IMR-90 (cell line): ENCODE measurements around the gene SCARF1. TPM values are rescaled to one million over a fixed set of nuclear protein-coding genes. Genes with fewer than 3 reads are reported as not detected.

Experiments
- ATAC-seq: fragments of 200-7000 bp; cut with Tn5 transposase; 2 replicates; pipeline ENCODE4 v1.9.1; 2020; ENCODE audit warnings: low read depth, mild to moderate bottlenecking, moderate library complexity
- Bru-seq: library from RNA; stranded (reverse); fragments of 400-500 nt; gene quantifications from one replicate; lab custom pipeline; 2021; lab: Mats Ljungman, UMichigan
- BruChase-seq, 2 experiments: library from RNA; stranded (reverse); fragments of 400-500 nt; gene quantifications; one replicate each; lab custom pipeline; 2021; lab: Mats Ljungman, UMichigan
- BruUV-seq: library from RNA; stranded (reverse); fragments of 400-500 nt; replicated peaks from 2 replicates; lab custom pipeline; 2021; lab: Mats Ljungman, UMichigan
- CTCF ChIA-PET: fragments of 300-600 bp; formaldehyde crosslinking; extraction: SDS; loops from one replicate; lab custom pipeline; 2021; ENCODE audit warnings: antibody characterized with exemption; lab: Yijun Ruan, JAX
- POLR2A ChIA-PET: fragments of 300-600 bp; sonication (Branson Sonifier 250); formaldehyde crosslinking; loops from one replicate; lab custom pipeline; 2022; ENCODE audit warnings: antibody characterized with exemption; ENCODE audit not compliant: unreplicated experiment; lab: Charles Lee
- DNase-seq: peaks from one replicate; pipeline ENCODE4 v3.0.0; 2013
- H2AFZ ChIP-seq: replicated peaks from 2 replicates; pipeline ENCODE3; 2013; ENCODE audit warnings: low read length, mild to moderate bottlenecking; ENCODE audit not compliant: poor library complexity
- H2AK5ac ChIP-seq: 2 replicates; pipeline ENCODE4 v1.6.1; 2013; ENCODE audit warnings: low read depth, low read length, inconsistent platforms
- H2AK9ac ChIP-seq: replicated peaks from 2 replicates; pipeline ENCODE3; 2013; ENCODE audit warnings: mild to moderate bottlenecking, low read depth, low read length, moderate library complexity; ENCODE audit not compliant: poor library complexity
- H2BK120ac ChIP-seq: 2 replicates; pipeline ENCODE4 v1.6.1; 2013; ENCODE audit warnings: low read depth, low read length, inconsistent platforms
- H2BK15ac ChIP-seq: 3 replicates; pipeline ENCODE4 v1.6.1; 2013; ENCODE audit warnings: low read depth, low read length, inconsistent platforms
- H2BK20ac ChIP-seq: 2 replicates; pipeline ENCODE4 v1.6.1; 2013; ENCODE audit warnings: low read depth, mild to moderate bottlenecking, inconsistent platforms, low read length, moderate library complexity
- H2BK5ac ChIP-seq: 2 replicates; pipeline ENCODE4 v1.6.1; 2013; ENCODE audit warnings: mild to moderate bottlenecking, low read depth, low read length, inconsistent platforms; ENCODE audit not compliant: poor library complexity, severe bottlenecking
- H3K14ac ChIP-seq: replicated peaks from 2 replicates; pipeline ENCODE4 v1.6.1; 2013; ENCODE audit warnings: low read depth, low read length, inconsistent platforms
- H3K18ac ChIP-seq: 2 replicates; pipeline ENCODE4 v1.6.1; 2013; ENCODE audit warnings: low read depth, low read length, control low read depth
- H3K23ac ChIP-seq: 2 replicates; pipeline ENCODE4 v1.6.1; 2013; ENCODE audit warnings: low read depth, low read length, inconsistent platforms
- H3K27ac ChIP-seq: 2 replicates; pipeline ENCODE4 v1.5.1; 2013; ENCODE audit warnings: mild to moderate bottlenecking, control low read depth, low read length; ENCODE audit not compliant: insufficient read depth
- H3K27me3 ChIP-seq: 2 replicates; pipeline ENCODE4 v1.6.1; 2013; ENCODE audit warnings: low read length; ENCODE audit not compliant: control insufficient read depth, insufficient read depth
- H3K36me3 ChIP-seq: 2 replicates; pipeline ENCODE4 v1.6.1; 2013; ENCODE audit warnings: low read length, mixed read lengths; ENCODE audit not compliant: control insufficient read depth, insufficient read depth
- H3K4ac ChIP-seq: 2 replicates; pipeline ENCODE4 v1.6.1; 2013; ENCODE audit warnings: low read depth, low read length, inconsistent platforms
- H3K4me1 ChIP-seq: 2 replicates; pipeline ENCODE4 v1.6.1; 2013; ENCODE audit warnings: low read length, mixed read lengths; ENCODE audit not compliant: control insufficient read depth, insufficient read depth
- H3K4me2 ChIP-seq: 2 replicates; pipeline ENCODE4 v1.6.1; 2013; ENCODE audit warnings: low read depth, mild to moderate bottlenecking, control low read depth, low read length, moderate library complexity
- H3K4me3 ChIP-seq: 2 replicates; pipeline ENCODE4 v1.5.1; 2013; ENCODE audit warnings: low read depth, mild to moderate bottlenecking, control low read depth, low read length, moderate library complexity; ENCODE audit not compliant: insufficient read depth
- H3K56ac ChIP-seq: 2 replicates; pipeline ENCODE4 v1.6.1; 2013; ENCODE audit warnings: low read length, inconsistent platforms; ENCODE audit not compliant: insufficient read depth; ENCODE audit errors: extremely low read depth
- H3K79me1 ChIP-seq, 2 experiments: 2 replicates each; pipeline ENCODE4 v1.6.1; 2013; ENCODE audit warnings: low read length in 2 of 2, inconsistent platforms in 1 of 2, low read depth in 1 of 2
- H3K9ac ChIP-seq: 2 replicates; pipeline ENCODE4 v1.6.1; 2013; ENCODE audit warnings: low read depth, low read length, control low read depth
- H3K9me1 ChIP-seq: 2 replicates; pipeline ENCODE4 v1.6.1; 2013; ENCODE audit warnings: low read length, inconsistent platforms; ENCODE audit not compliant: insufficient read depth
- H3K9me3 ChIP-seq: 2 replicates; pipeline ENCODE4 v1.6.1; 2013; ENCODE audit warnings: low read length; ENCODE audit not compliant: control insufficient read depth, insufficient read depth
- H4K20me1 ChIP-seq: 2 replicates; pipeline ENCODE4 v1.6.1; 2013; ENCODE audit warnings: low read length, inconsistent platforms; ENCODE audit not compliant: insufficient read depth
- H4K5ac ChIP-seq: 2 replicates; pipeline ENCODE4 v1.6.1; 2013; ENCODE audit warnings: mild to moderate bottlenecking, low read depth, low read length, control low read depth
- H4K8ac ChIP-seq, 2 experiments: 2 replicates each; pipeline ENCODE4 v1.6.1; 2013; ENCODE audit warnings: low read depth in 2 of 2, low read length in 2 of 2, control low read depth in 1 of 2, inconsistent platforms in 1 of 2
- H4K91ac ChIP-seq: 2 replicates; pipeline ENCODE4 v1.6.1; 2013; ENCODE audit warnings: low read depth, low read length, inconsistent platforms; ENCODE audit not compliant: insufficient read depth
- CEBPB ChIP-seq: IDR thresholded peaks from 2 replicates; pipeline ENCODE4 v1.6.1; 2012; ENCODE audit warnings: low read depth, low read length, improper control_type of control experiment
- CHD1 ChIP-seq: IDR thresholded peaks from 2 replicates; pipeline ENCODE4 v1.6.1; 2012; ENCODE audit warnings: low read depth, low read length, improper control_type of control experiment
- FOS ChIP-seq: fragments of 150-350 bp; IDR thresholded peaks from 2 replicates; pipeline ENCODE4 v1.6.1; 2016; ENCODE audit warnings: low read depth, low read length
- MAFK ChIP-seq: IDR thresholded peaks from 2 replicates; pipeline ENCODE4 v1.6.1; 2012; ENCODE audit warnings: low read depth, low read length, improper control_type of control experiment
- MAZ ChIP-seq: IDR thresholded peaks from 2 replicates; pipeline ENCODE4 v1.6.1; 2012; ENCODE audit warnings: low read depth, mild to moderate bottlenecking, low read length, improper control_type of control experiment, moderate library complexity, borderline replicate concordance
- MXI1 ChIP-seq: IDR thresholded peaks from 2 replicates; pipeline ENCODE4 v1.6.1; 2012; ENCODE audit warnings: low read depth, mild to moderate bottlenecking, low read length, moderate library complexity, borderline replicate concordance
- RAD21 ChIP-seq: IDR thresholded peaks from 2 replicates; pipeline ENCODE4 v1.6.1; 2012; ENCODE audit warnings: low read length, improper control_type of control experiment
- RCOR1 ChIP-seq: IDR thresholded peaks from 2 replicates; pipeline ENCODE4 v1.6.1; 2012; ENCODE audit warnings: mild to moderate bottlenecking, low read length, improper control_type of control experiment; ENCODE audit not compliant: insufficient replicate concordance
- RFX5 ChIP-seq: IDR thresholded peaks from 2 replicates; pipeline ENCODE4 v1.8.0; 2012; ENCODE audit warnings: low read depth, mild to moderate bottlenecking, low read length, moderate library complexity
- SMC3 ChIP-seq: fragments of 150-350 bp; IDR thresholded peaks from 2 replicates; pipeline ENCODE4 v1.6.1; 2016; ENCODE audit warnings: low read depth, mild to moderate bottlenecking, antibody characterized with exemption, low read length, moderate library complexity
- WGBS, 2 experiments: methylation state at CpG; one replicate each; pipeline versions ENCODE4 v1.1.5 to v1.1.7; 2013; ENCODE audit warnings: missing lambda C conversion rate in 2 of 2; ENCODE audit not compliant: insufficient read length in 1 of 2; ENCODE audit errors: extremely low coverage in 2 of 2; 5-methylcytosine and 5-hydroxymethylcytosine counted together
- dilution Hi-C: fragments of 300-500 bp; cut with HindIII; formaldehyde crosslinking; loops from one replicate; pipeline ENCODE4 v1.14.3; 2018; ENCODE audit warnings: low sequenced_read_pairs; ENCODE audit not compliant: unreplicated experiment
- in situ Hi-C: fragments of 300-500 bp; cut with MboI; formaldehyde crosslinking; loops from 3 replicates; pipeline ENCODE4 v1.14.3; 2019; ENCODE audit warnings: low sequenced_read_pairs, inconsistent platforms, mixed read lengths
- intact Hi-C: fragments of 100-400 bp; cut with micrococcal nuclease; formaldehyde crosslinking; loops from 2 replicates; pipeline ENCODE4 v1.10.0; 2022
- long read RNA-seq: library from polyadenylated mRNA; unstranded; transcript quantifications from one replicate; pipeline ENCODE4 v2.0.0, GENCODE V29; 2021; ENCODE audit not compliant: unreplicated experiment
- polyA plus RNA-seq, 3 experiments: library from polyadenylated mRNA; depleted of rRNA; stranded (reverse); fragments of >200 nt; gene quantifications; 2 replicates each; pipeline ENCODE4 v1.2.3, GENCODE V29; 2012; ENCODE audit warnings: low replicate concordance in 1 of 3
- total RNA-seq: library from RNA; depleted of rRNA; stranded (reverse); fragments of >200 nt; gene quantifications from 2 replicates; pipeline ENCODE4 v1.2.3, GENCODE V29; 2012; rRNA removed

Gene SCARF1, protein sequence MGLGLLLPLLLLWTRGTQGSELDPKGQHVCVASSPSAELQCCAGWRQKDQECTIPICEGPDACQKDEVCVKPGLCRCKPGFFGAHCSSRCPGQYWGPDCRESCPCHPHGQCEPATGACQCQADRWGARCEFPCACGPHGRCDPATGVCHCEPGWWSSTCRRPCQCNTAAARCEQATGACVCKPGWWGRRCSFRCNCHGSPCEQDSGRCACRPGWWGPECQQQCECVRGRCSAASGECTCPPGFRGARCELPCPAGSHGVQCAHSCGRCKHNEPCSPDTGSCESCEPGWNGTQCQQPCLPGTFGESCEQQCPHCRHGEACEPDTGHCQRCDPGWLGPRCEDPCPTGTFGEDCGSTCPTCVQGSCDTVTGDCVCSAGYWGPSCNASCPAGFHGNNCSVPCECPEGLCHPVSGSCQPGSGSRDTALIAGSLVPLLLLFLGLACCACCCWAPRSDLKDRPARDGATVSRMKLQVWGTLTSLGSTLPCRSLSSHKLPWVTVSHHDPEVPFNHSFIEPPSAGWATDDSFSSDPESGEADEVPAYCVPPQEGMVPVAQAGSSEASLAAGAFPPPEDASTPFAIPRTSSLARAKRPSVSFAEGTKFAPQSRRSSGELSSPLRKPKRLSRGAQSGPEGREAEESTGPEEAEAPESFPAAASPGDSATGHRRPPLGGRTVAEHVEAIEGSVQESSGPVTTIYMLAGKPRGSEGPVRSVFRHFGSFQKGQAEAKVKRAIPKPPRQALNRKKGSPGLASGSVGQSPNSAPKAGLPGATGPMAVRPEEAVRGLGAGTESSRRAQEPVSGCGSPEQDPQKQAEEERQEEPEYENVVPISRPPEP
- 0.18 and 0.28 TPM in 2 replicates for total RNA-seq
- 0.34 and 0.43 TPM in 2 replicates for polyA plus RNA-seq (2012; rRNA removed)
- polyA plus RNA-seq (2012; cell fraction: cytosol; rRNA removed) = 0.13 and 0.40 TPM in 2 replicates
- 2.4 and 4.2 TPM in 2 replicates for polyA plus RNA-seq (2012; cell fraction: nucleus; rRNA removed; ENCODE audit: low replicate concordance)
- Bru-seq, nascent RNA = percentile 30 among the genes with signal in this experiment
- BruChase-seq, experiment 1, labeled RNA remaining after a 6-hour chase = percentile 32 among the genes with signal in this experiment
- percentile 30 among the genes with signal in this experiment for BruChase-seq, experiment 2, labeled RNA remaining after a 2-hour chase
- long read RNA-seq, partial matches to known transcripts = 1 of 3 reads
- long read RNA-seq, other reads (novel, unspliced or antisense) = 1 of 3 reads

DNA sequence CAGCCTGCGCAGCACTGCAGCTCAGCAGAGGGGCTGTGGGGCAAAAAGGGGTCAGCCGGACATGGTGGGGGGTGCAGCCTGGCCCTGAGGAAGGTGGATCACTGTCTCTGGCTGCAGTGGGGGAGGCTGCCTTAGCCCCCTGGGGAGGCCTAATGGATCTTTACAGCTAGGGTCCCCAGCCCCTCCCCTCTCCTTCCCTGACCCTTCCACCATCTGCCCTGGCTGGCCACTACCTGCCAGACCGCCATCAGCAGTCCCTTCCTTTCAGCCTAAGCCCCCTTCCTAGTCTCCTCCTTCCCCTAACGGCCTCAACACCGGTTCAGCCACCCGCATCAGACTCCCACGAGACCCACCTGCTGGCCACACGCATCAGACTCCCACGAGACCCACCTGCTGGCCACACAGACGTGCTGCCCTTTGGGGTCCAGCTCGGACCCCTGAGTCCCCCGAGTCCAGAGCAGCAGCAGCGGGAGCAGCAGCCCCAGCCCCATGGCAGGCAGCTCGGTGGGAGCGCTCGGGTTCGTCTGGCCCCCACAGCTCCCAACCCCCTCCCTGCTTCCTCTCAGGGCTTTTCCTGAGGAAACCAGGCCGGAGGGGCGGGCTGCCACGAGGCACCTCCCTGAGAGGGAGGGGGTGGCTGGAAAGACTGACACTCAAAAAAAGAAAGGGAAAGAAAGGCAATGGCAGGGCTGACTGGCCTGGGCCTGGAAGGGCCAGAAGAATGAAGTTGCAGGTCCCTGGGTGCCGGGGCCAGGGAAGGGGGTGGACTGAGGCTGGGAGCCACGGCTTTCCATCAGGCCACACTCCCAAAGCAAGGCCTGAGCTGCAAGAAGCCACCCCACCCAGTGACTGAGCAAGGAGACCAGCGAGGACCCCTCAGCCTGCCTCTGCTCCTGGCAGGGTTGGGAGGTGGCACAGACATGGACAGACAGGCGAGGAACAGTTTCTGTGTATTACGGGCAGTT is at the start of gene SCARF1:
TSS of gene SCARF1 (minus strand) at position 526 of the 965 bp plus-strand sequence. CDS start at position 491, 35 bp downstream.
- Histone ChIP-seq H4K8ac (peak within 1 kb of the TSS in 1 of 2 experiments; percentile 85; a peak in 1 of 4 replicates), H4K5ac (no peak within 1 kb of the TSS), H3K9me3 (no peaks in the 10 kb centered on the region), H2AK5ac (peak within 1 kb of the TSS; percentile 61), H2BK20ac (no peak within 1 kb of the TSS), H3K9ac (no peak within 1 kb of the TSS), H2BK15ac (no peak within 1 kb of the TSS), H3K9me1 (peaks cover 14% of the 10 kb centered on the region), H3K4me2 (no peak within 1 kb of the TSS), H3K4ac (peak within 1 kb of the TSS; percentile 43; the same call in 1 of the 2 replicates), H3K14ac (no peak within 1 kb of the TSS; the same call in 1 of the 2 replicates), H3K4me3 (no peak within 1 kb of the TSS), H3K4me1 (peaks cover 30% of the 10 kb centered on the region), H4K91ac (peak within 1 kb of the TSS; percentile 55; the same call in 1 of the 2 replicates), H3K27ac (no peak within 1 kb of the TSS), H2BK5ac (peak within 1 kb of the TSS; percentile 7), H4K20me1 (peaks cover 17% of the 10 kb centered on the region), H3K27me3 (no peaks in the 10 kb centered on the region; the same call in 1 of the 2 replicates), H3K18ac (no peak within 1 kb of the TSS), H3K79me1 (no peaks in the 10 kb centered on the region), H3K36me3 (peaks cover 3% of the 10 kb centered on the region; the same call in 1 of the 2 replicates), H2AFZ (peak within 1 kb of the TSS; percentile 75), H2AK9ac (peak within 1 kb of the TSS; percentile 42), H2BK120ac (peak within 1 kb of the TSS; percentile 40), H3K23ac (no peak within 1 kb of the TSS), H3K56ac (no peak within 1 kb of the TSS)
- TF ChIP-seq MXI1 = no peak
- TF ChIP-seq CEBPB = no peak
- TF ChIP-seq SMC3 = no peak
- no peak for TF ChIP-seq RCOR1
- TF ChIP-seq MAFK = no peak
- TF ChIP-seq CHD1 = no peak
- no peak for TF ChIP-seq FOS
- no peak for TF ChIP-seq MAZ
- TF ChIP-seq RAD21 = no peak
- TF ChIP-seq RFX5 = no peak
- BruUV-seq = no TSS peak
- dilution Hi-C loops (no loop called here), in situ Hi-C loops (loop anchor here (5.0 kb wide), 1 partner anchor 68 kb away; no protein-coding TSS in a partner anchor), intact Hi-C loops (loop anchor here (5.0 kb wide), 1 partner anchor 388 kb away; no protein-coding TSS in a partner anchor)
- 92% methylated on average over 9 of the region's 25 CpGs; no CpG with 5 or more reads in 1 of the 2 experiments for WGBS, 2 experiments
- ATAC-seq = no peak
- ChIA-PET CTCF (interaction anchor here (0.6 kb wide), 1 partner anchor 30 kb away, joined by 4 read pairs; no protein-coding TSS in a partner anchor), POLR2A (no interaction called here)
- DNase-seq = no peak
